Stimulated activated CD8-positive, alpha-beta memory T cell treated with anti-CD3 and anti-CD28 coated beads, Interleukin-7, amount 100 ng/mL, for 48 hours (primary cell): ENCODE results near the gene PPP2R5A.
"Not testable (repeated sequence)": the region's sequence is repeated elsewhere in the genome, so short reads cannot be mapped to it uniquely, and the experiment has no call there.

Experiments
- DNase-seq, 2 donors: peaks; one replicate each; pipeline ENCODE4 v3.0.0-alpha.2; 2020; ENCODE audit warnings: low read depth in 1 of 2; ENCODE audit errors: extremely low read depth in 1 of 2

The PPP2R5A gene

GRCh38 chr1:212294983-212295382 is 9.8 kb downstream of the PPP2R5A start:
- no peak for DNase-seq

- DNase-seq = no peak
Measured at GRCh38 chr1:212295579-212295978, 10.4 kb downstream of the PPP2R5A start.

- DNase-seq = no peak
Measured at GRCh38 chr1:212297338-212297737, 12.1 kb downstream of the PPP2R5A start.

DNA sequence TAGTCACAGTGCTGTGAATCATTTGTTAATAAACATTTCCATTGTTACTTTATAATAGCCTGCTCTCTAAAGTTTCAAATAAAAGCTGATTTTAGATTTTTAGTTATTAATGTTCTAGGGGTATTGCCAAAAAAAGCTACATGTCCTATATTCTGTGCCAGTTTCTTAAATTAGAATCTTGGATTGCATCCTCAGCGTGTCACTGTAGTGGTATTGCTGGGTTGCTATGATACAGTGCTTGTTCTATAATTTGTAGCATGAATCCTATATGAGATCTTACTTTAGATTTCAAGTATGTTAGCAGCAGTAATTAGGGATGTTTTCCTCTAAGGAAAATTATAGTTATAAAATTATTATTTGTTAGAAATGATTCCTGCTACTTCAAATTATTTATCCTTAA is 16.4 kb downstream of the PPP2R5A start:
- DNase-seq = no peak

DNA sequence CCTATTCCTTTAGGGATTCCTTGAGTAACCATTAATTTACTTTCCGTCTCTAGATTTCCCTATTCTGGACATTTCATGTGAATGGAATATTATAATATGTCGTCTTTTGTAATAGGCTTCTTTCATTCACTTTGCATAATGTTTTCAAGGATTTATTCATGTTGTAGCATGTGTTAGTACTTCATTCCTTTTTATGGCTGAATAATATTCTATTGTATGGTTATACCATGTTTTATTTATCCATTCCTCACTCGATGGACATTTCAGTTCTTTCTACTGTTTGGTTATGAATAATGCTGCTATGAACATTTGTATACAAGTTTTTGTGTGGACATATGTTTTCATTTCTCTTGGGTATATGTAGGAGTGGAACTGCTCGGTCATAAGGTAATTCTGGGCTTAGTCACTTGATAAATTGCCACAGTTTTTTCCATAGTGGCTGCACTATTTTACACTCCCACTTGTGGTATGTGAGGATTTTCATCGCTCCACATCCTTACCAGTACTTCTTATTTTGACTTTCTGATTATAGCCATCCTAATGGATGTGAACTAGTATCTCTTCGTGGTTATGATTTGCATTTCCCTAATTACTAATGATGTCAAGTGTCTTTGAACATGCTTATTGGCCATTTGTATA is 17.7 kb downstream of the PPP2R5A start:
- DNase-seq = no peak

GRCh38 chr1:212305342-212305741 is 20.1 kb downstream of the PPP2R5A start:
- DNase-seq = no peak

DNA sequence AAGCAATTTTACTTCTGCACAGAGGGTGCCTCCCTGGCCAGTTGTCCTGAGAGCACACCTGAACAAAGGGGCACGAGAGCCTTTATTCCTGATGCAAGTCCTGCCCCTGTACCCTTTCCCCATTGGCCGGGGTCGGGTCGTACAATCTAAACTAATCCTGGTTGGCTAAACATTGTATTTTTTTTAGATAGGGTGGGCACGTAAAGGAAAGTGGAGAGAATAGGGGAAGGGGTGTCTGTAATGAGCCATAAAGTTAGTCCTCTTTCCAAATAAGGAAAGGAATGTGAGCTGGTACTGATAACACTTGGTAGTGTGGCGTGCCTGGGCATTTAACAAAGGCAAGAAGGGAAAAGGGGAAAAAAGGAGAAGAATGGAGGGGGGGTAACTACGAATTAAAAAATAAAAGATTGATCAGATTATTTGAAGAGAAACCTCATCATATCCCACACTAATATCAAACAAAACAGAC is 20.8 kb downstream of the PPP2R5A start:
- DNase-seq = not testable (repeated sequence)

DNA sequence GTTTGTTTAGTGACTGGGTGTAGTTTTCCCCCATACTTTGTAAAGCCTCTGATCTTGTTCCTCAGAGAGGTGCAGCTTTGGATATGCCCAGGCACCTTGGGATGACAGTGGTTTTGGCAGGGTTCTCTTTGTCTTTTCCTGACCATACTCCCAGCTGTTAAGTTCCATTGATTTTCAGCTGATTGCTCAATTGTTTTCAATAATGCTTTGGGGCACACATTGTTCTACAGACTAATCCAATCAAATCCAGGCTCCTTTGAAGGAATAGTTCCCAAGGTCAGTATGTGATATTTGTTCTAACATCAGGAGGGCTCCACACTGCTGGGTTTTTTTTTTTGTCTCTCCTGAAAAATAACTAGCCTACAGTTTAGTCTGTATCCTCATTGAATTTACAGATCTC is 24.8 kb downstream of the PPP2R5A start:
- DNase-seq = no peak

- DNase-seq = no peak
Measured at GRCh38 chr1:212310383-212310782, 25.2 kb downstream of the PPP2R5A start.

- no peak for DNase-seq
Measured at GRCh38 chr1:212311836-212312497, 26.8 kb downstream of the PPP2R5A start.

GRCh38 chr1:212313616-212314015 is 28.4 kb downstream of the PPP2R5A start:
- DNase-seq = no peak

- DNase-seq = no peak
Measured at GRCh38 chr1:212315184-212315583, 30.0 kb downstream of the PPP2R5A start.

DNA sequence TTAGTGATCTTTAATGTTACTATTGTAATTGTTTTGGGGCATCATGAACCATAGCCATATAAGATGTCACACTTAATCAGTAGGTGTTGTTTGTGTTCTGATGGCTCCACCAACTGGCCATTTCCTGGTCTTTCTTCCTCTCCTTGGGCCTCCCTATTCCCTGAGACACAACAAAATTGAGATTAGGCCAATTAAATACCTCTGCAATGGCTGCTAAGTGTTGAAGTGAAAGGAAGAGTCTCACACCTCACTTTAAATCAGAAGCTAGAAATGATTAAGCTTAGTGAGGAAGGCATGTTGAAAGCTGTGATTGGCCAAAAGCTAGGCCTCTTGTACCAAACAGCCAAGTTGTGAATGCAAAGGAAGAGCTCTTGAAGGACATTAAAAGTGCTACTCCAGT is 30.7 kb downstream of the PPP2R5A start:
- no peak for DNase-seq

- no peak for DNase-seq
Measured at GRCh38 chr1:212317916-212318315, 32.7 kb downstream of the PPP2R5A start.

DNA sequence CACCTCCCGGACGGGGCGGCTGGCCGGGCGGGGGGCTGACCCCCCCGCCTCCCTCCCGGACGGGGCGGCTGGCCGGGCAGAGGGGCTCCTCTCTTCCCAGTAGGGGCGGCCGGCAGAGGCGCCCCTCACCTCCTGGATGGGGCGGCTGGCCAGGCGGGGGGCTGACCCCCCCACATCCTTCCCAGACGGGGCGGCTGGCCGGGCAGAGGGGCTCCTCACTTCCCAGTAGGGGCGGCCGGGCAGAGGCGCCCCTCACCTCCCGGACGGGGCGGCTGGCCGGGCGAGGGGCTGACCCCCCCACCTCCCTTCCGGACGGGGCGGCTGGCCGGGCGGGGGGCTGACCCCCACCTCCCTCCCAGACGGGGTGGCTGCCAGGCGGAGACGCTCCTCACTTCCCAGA is 35.8 kb downstream of the PPP2R5A start:
- not testable (repeated sequence) for DNase-seq

GRCh38 chr1:212323066-212323465 is 37.9 kb downstream of the PPP2R5A start:
- no peak for DNase-seq

DNA sequence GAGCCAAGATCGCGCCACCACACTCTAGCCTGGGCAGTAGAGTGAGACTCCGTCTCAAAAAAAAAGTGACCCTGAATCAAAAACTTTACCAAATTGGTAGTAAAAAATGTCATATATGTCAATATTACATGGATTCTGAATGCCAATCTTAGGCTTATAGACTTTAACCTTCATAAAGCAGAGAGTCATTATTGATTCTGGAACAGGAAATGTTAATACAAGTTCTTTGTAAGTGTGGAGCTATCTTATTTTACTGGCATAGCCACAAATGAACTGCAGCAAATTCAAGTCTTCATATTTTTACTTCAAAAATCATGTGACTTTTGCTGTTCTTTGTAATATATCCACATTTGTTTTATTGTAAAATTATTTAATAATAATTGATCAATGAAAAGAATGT is 41.3 kb downstream of the PPP2R5A start:
- DNase-seq = no peak

GRCh38 chr1:212328248-212328647 is 43.0 kb downstream of the PPP2R5A start:
- no peak for DNase-seq

- no peak for DNase-seq
Measured at GRCh38 chr1:212329105-212329504, 43.9 kb downstream of the PPP2R5A start.

- DNase-seq = no peak
Measured at GRCh38 chr1:212341090-212341489, 55.9 kb downstream of the PPP2R5A start.

DNA sequence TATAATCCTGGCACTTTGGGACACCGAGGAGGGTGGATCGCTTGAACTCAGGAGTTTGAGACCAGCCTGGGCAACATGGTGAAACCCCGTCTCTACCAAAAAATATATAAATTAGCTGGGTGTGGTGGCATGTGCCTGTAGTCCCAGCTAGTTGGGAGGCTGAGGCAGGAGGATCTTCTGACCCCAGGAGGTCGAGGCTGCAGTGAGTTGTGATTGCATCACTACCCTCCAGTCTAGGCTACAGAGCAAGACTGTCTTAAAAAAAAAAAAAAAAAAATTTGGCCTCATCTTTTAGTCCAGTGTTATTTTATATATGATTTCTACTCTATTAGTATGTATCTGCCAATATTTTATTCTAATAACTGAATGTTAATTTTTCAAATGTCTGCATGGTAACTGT is 59.7 kb downstream of the PPP2R5A start:
- DNase-seq = no peak

DNA sequence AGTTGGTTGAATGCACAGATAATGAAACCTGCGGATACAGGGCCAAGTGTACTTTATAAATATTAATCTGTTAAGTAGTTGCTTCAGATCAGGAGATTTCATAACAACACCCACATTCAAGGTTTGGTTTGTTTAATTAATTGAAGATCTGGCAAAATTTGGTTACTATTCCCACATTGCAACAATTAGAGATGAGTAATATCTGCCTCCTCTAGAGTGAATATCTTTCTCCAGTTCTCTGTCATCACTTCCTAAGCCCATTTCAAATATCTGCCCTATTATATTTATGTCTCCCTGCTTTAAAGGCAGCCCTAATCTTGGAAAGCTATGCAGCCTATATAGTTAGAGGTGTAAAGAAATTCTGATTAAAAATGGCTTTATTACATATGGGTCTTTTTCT is 61.4 kb downstream of the PPP2R5A start:
- DNase-seq = no peak
